GM12878 (cell line): ENCODE measurements around the gene PRR14L. TPM values are rescaled to one million over a fixed set of nuclear protein-coding genes. Genes with fewer than 3 reads are reported as not detected.
A peak's percentile ranks its signal among the peaks of the same experiment; 100 is the strongest.

Experiments used
- ATAC-seq: fragments of 200-7000 bp; cut with Tn5 transposase; 3 replicates; pipeline ENCODE4 v1.9.1; 2020; ENCODE audit warnings: mild to moderate bottlenecking, moderate library complexity
- BruUV-seq: library from RNA; stranded (reverse); fragments of 400-500 nt; replicated peaks from 2 replicates; lab custom pipeline; 2021; lab: Mats Ljungman, UMichigan
- CTCF ChIA-PET: fragments of 300-600 bp; sonication (Branson Sonifier 250); formaldehyde crosslinking; extraction: SDS; loops from one replicate; lab custom pipeline; 2021; ENCODE audit warnings: inconsistent platforms; lab: Yijun Ruan, JAX
- POLR2A ChIA-PET: fragments of 350-600 bp; formaldehyde crosslinking; extraction: SDS; loops from one replicate; lab custom pipeline; 2021; ENCODE audit warnings: inconsistent platforms; lab: Charles Lee
- RAD21 ChIA-PET: fragments of 300-600 bp; sonication (Branson Sonifier 250); formaldehyde crosslinking; loops from one replicate; lab custom pipeline; 2023; ENCODE audit warnings: antibody characterized with exemption; ENCODE audit not compliant: unreplicated experiment; lab: Charles Lee
- SMC1A ChIA-PET: fragments of 300-600 bp; sonication (Branson Sonifier 250); formaldehyde crosslinking; loops from one replicate; lab custom pipeline; 2023; ENCODE audit not compliant: unreplicated experiment, uncharacterized antibody; lab: Charles Lee
- DNase-seq: peaks from one replicate; pipeline ENCODE4 v3.0.0-alpha.2; 2011; ENCODE audit warnings: low read depth, low spot score
- FAIRE-seq: peaks from 3 replicates; lab custom pipeline; 2011; peaks lifted over from hg19 to GRCh38; lab: Jason Lieb, UNC
- H2AFZ ChIP-seq: 2 replicates; pipeline ENCODE4 v1.6.0; 2011; ENCODE audit warnings: low read depth, low read length, control low read depth; ENCODE audit not compliant: control insufficient read depth
- H3K27ac ChIP-seq: 2 replicates; pipeline ENCODE4 v1.5.1; 2011; ENCODE audit warnings: control low read depth; ENCODE audit not compliant: control insufficient read depth, insufficient read depth
- H3K27me3 ChIP-seq, 2 experiments: replicated peaks in 1 of 2; 2 replicates each; pipeline versions ENCODE4 v1.6.0 to v1.6.1; 2011; ENCODE audit warnings: low read length in 1 of 2; ENCODE audit not compliant: control insufficient read depth in 2 of 2, insufficient read depth in 2 of 2
- H3K36me3 ChIP-seq, 2 experiments: 2 replicates each; pipeline ENCODE4 v1.5.1; 2011; ENCODE audit warnings: low read length in 1 of 2; ENCODE audit not compliant: control insufficient read depth in 2 of 2, insufficient read depth in 2 of 2
- H3K4me1 ChIP-seq: 2 replicates; pipeline ENCODE4 v1.6.1; 2011; ENCODE audit warnings: mild to moderate bottlenecking, low read length, moderate library complexity, mixed read lengths; ENCODE audit not compliant: control insufficient read depth, insufficient read depth
- H3K4me2 ChIP-seq: 2 replicates; pipeline ENCODE4 v1.6.0; 2011; ENCODE audit warnings: control low read depth; ENCODE audit not compliant: control insufficient read depth, insufficient read depth
- H3K4me3 ChIP-seq: fragments of 200-600 bp; sonication (generic); 2 replicates; pipeline ENCODE4 v1.5.1; 2016
- H3K79me2 ChIP-seq: 2 replicates; pipeline ENCODE4 v1.6.0; 2011; ENCODE audit warnings: low read length; ENCODE audit not compliant: control insufficient read depth, insufficient read depth
- H3K9ac ChIP-seq: 2 replicates; pipeline ENCODE4 v1.8.0; 2011; ENCODE audit warnings: low read length, control low read depth, mixed read lengths; ENCODE audit not compliant: control insufficient read depth, insufficient read depth
- H3K9me3 ChIP-seq: replicated peaks from 3 replicates; pipeline ENCODE4 v1.5.1; 2011; ENCODE audit warnings: mild to moderate bottlenecking, low read length; ENCODE audit not compliant: control insufficient read depth, insufficient read depth
- H4K20me1 ChIP-seq: 2 replicates; pipeline ENCODE4 v1.6.0; 2011; ENCODE audit not compliant: control insufficient read depth, insufficient read depth
- ATF3 ChIP-seq: IDR thresholded peaks from 2 replicates; pipeline ENCODE4 v1.6.1; 2011; ENCODE audit warnings: low read depth, mild to moderate bottlenecking, low read length, moderate library complexity, borderline replicate concordance; ENCODE audit errors: extremely low read depth
- BHLHE40 ChIP-seq, 2 experiments: fragments of 450-650 bp in 1 of 2; IDR thresholded peaks; 2 replicates each; pipeline ENCODE4 v1.6.1; 2011 to 2017; ENCODE audit warnings: low read depth in 2 of 2, borderline replicate concordance in 1 of 2, improper control_type of control experiment in 1 of 2, low read length in 1 of 2, mild to moderate bottlenecking in 1 of 2
- EGR1 ChIP-seq, 2 experiments: IDR thresholded peaks; 1 replicate in 1 of 2; 2 replicates in 1 of 2; pipeline ENCODE4 v1.6.1; 2011 to 2012; ENCODE audit warnings: low read depth in 2 of 2, low read length in 2 of 2, borderline replicate concordance in 1 of 2, mild to moderate bottlenecking in 1 of 2, moderate library complexity in 1 of 2
- GABPA ChIP-seq: IDR thresholded peaks from 2 replicates; pipeline ENCODE4 v1.6.1; 2014; ENCODE audit warnings: antibody characterized with exemption, low read depth, mild to moderate bottlenecking, inconsistent platforms
- IKZF2 ChIP-seq, 2 experiments: fragments of 450-650 bp; IDR thresholded peaks; 2 replicates each; pipeline ENCODE4 v1.6.1; 2017; ENCODE audit warnings: mild to moderate bottlenecking in 2 of 2, moderate library complexity in 2 of 2
- KLF5 ChIP-seq: fragments of 450-650 bp; IDR thresholded peaks from 2 replicates; pipeline ENCODE4 v1.6.1; 2014; ENCODE audit warnings: mild to moderate bottlenecking; ENCODE audit not compliant: partially characterized antibody
- LARP7 ChIP-seq: fragments of 450-650 bp; IDR thresholded peaks from 2 replicates; pipeline ENCODE4 v1.6.1; 2017; ENCODE audit warnings: mild to moderate bottlenecking
- MYC ChIP-seq: IDR thresholded peaks from 2 replicates; pipeline ENCODE4 v1.6.1; 2011; ENCODE audit warnings: mild to moderate bottlenecking, low read length, moderate library complexity, inconsistent platforms; ENCODE audit not compliant: insufficient read depth, insufficient replicate concordance, insufficient read length, severe bottlenecking
- NBN ChIP-seq: fragments of 450-650 bp; IDR thresholded peaks from 2 replicates; pipeline ENCODE4 v1.6.1; 2016
- NFIC ChIP-seq: IDR thresholded peaks from 2 replicates; pipeline ENCODE4 v1.6.1; 2012; ENCODE audit warnings: low read depth, mild to moderate bottlenecking, inconsistent platforms, low read length, moderate library complexity
- NR2C1 ChIP-seq: fragments of 450-650 bp; IDR thresholded peaks from 2 replicates; pipeline ENCODE4 v1.6.1; 2017; ENCODE audit warnings: antibody characterized with exemption, mild to moderate bottlenecking, moderate library complexity
- NRF1 ChIP-seq: conservative IDR thresholded peaks from 2 replicates; pipeline ENCODE4 v1.6.1; 2011; ENCODE audit warnings: mild to moderate bottlenecking, low read depth, low read length, improper control_type of control experiment
- PAX5 ChIP-seq: IDR thresholded peaks from 2 replicates; pipeline ENCODE4 v1.6.1; 2011; ENCODE audit warnings: low read depth, low read length, borderline replicate concordance
- PAX8 ChIP-seq: fragments of 450-650 bp; IDR thresholded peaks from 2 replicates; pipeline ENCODE4 v1.6.1; 2017; ENCODE audit warnings: mild to moderate bottlenecking, moderate library complexity
- RAD51 ChIP-seq: fragments of 450-650 bp; IDR thresholded peaks from 2 replicates; pipeline ENCODE4 v1.6.1; 2016; ENCODE audit warnings: moderate library complexity, mild to moderate bottlenecking, inconsistent platforms
- RELB ChIP-seq: fragments of 450-650 bp; IDR thresholded peaks from 2 replicates; pipeline ENCODE4 v1.6.1; 2017; ENCODE audit warnings: low read depth, mild to moderate bottlenecking, moderate library complexity
- RFX5 ChIP-seq: IDR thresholded peaks from 2 replicates; pipeline ENCODE4 v1.6.1; 2011; ENCODE audit warnings: low read depth, low read length, improper control_type of control experiment
- SMARCA5 ChIP-seq: fragments of 450-650 bp; IDR thresholded peaks from 2 replicates; pipeline ENCODE4 v1.6.1; 2017; ENCODE audit warnings: mild to moderate bottlenecking
- STAT1 ChIP-seq: fragments of 450-650 bp; conservative IDR thresholded peaks from 2 replicates; pipeline ENCODE4 v1.6.1; 2014; ENCODE audit warnings: antibody characterized with exemption, mild to moderate bottlenecking
- TAF1 ChIP-seq: IDR thresholded peaks from 2 replicates; pipeline ENCODE4 v1.6.1; 2011; ENCODE audit warnings: mild to moderate bottlenecking, low read depth, low read length, borderline replicate concordance
- WGBS: methylation state at CpG from one replicate; pipeline ENCODE4 v1.1.6; 2016; ENCODE audit warnings: low lambda C conversion rate; ENCODE audit not compliant: insufficient replicate concordance, insufficient coverage; ENCODE audit errors: missing lambda C conversion rate; 5-methylcytosine and 5-hydroxymethylcytosine counted together
- in situ Hi-C: fragments of 300-500 bp; cut with MboI; formaldehyde crosslinking; loops from 9 replicates; pipeline ENCODE4 v1.14.3; 2018; ENCODE audit warnings: mixed read lengths
- intact Hi-C: fragments of 100-400 bp; cut with micrococcal nuclease; formaldehyde crosslinking; loops from one replicate; pipeline ENCODE4 v1.14.2; 2022; ENCODE audit not compliant: unreplicated experiment
- polyA plus RNA-seq, 11 experiments: library from polyadenylated mRNA; depleted of rRNA in 4 of 11; unstranded in 6 of 11; stranded (reverse) in 5 of 11; fragments of >200 nt; fragmentation: Nextera tagmentation in 4 of 11; fragmentation: Illumina TruSeq in 1 of 11; extraction: Ambion mirVana in 4 of 11; extraction: Trizol in 1 of 11; gene quantifications; 1 replicate in 1 of 11; 2 replicates in 10 of 11; pipeline versions ENCODE4 v1.2.1 to v1.2.3, GENCODE V29; 2011 to 2016; ENCODE audit warnings: inconsistent platforms in 2 of 11, missing spikeins in 2 of 11, low read depth in 1 of 11
- total RNA-seq, 4 experiments: library from RNA; depleted of rRNA in 3 of 4; stranded (reverse); fragments of >200 nt in 3 of 4; fragmentation: Illumina TruSeq in 1 of 4; extraction: Trizol in 1 of 4; gene quantifications; 2 replicates each; pipeline versions ENCODE4 v1.2.1 to v1.2.3, GENCODE V29; 2013 to 2021

PRR14L gene
- total and polyA plus RNA-seq, 10 of the 15 experiments (the other 5 are each of a cell fraction or from before 2014, with no cell fraction given) = 4.2 to 49.0 (median 21.4) TPM

GRCh38 chr22:31661851-31662667 is 87.9 kb downstream of the PRR14L start, which contains the start of gene PISD:
Gene PISD, minus strand, starts transcription at chr22:31662215. Its CDS starts 7 bp downstream, at chr22:31662208.
- BruUV-seq = no TSS peak
- DNase-seq (peak; percentile 89), FAIRE-seq (peak; percentile 90), ATAC-seq (peak; percentile 87)
- Histone ChIP-seq H3K79me2 (peaks cover 33% of the 10 kb centered on the region), H3K9ac (peak within 1 kb of the TSS; percentile 76), H3K9me3 (no peaks in the 10 kb centered on the region), H3K4me1 (peaks cover 12% of the 10 kb centered on the region), H2AFZ (peak within 1 kb of the TSS; percentile 99), H3K4me3 (peak within 1 kb of the TSS; percentile 79), H3K36me3 (no peaks in the 10 kb centered on the region), H4K20me1 (no peaks in the 10 kb centered on the region; the same call in 1 of the 2 replicates), H3K27ac (peak within 1 kb of the TSS; percentile 81), H3K27me3 (no peaks in the 10 kb centered on the region), H3K4me2 (peak within 1 kb of the TSS; percentile 91)
- RAD21 ChIA-PET = interaction anchor here (0.6 to 2.8 kb wide), 17 partner anchors 9 to 308 kb away, joined by 3 to 49 read pairs (median 4); partner anchors contain the start of gene DEPDC5
- CTCF ChIA-PET = interaction anchor here (0.6 to 9.1 kb wide), 19 partner anchors 9 to 418 kb away, joined by 3 to 140 read pairs (median 4); no protein-coding TSS in a partner anchor
- under 1% methylated on average over 52 of the region's 52 CpGs for WGBS
- intact Hi-C loops = loop anchor here (2.0 to 10.0 kb wide), 2 partner anchors 15 to 93 kb away; partner anchors contain the start of genes DEPDC5 and PRR14L
- SMC1A ChIA-PET = interaction anchor here (0.7 to 10.8 kb wide), 21 partner anchors 9 to 308 kb away, joined by 3 to 99 read pairs (median 3); partner anchors contain the start of genes PRR14L and YWHAH
- POLR2A ChIA-PET = interaction anchor here (0.5 to 1.9 kb wide), 14 partner anchors 9 to 291 kb away, joined by 3 to 28 read pairs (median 4); partner anchors contain the start of gene DEPDC5
- in situ Hi-C loops = loop anchor here (5.0 to 10.0 kb wide), 2 partner anchors 285 to 413 kb away; no protein-coding TSS in a partner anchor
- peak in 1 of 2 experiments; percentile 13; a peak in 1 of 3 replicates for TF ChIP-seq EGR1 (IDR thresholded peaks at IDR 0.05; ENCODE audit: borderline replicate concordance in 1 of 2, low read depth in 2 of 2, low read length in 2 of 2)
- TF ChIP-seq RFX5 = peak; percentile 84
- no peak for TF ChIP-seq PAX8
- TF ChIP-seq KLF5 = peak; percentile 51
- TF ChIP-seq IKZF2 (IDR thresholded peaks at IDR 0.05) = peak in 1 of 2 experiments; percentile 24; a peak in 1 of 4 replicates
- no peak for TF ChIP-seq NFIC
- peak; percentile 4; the same call in 1 of the 2 replicates for TF ChIP-seq PAX5
- peak; percentile 65 to 85; a peak in 3 of 4 replicates for TF ChIP-seq BHLHE40 (IDR thresholded peaks at IDR 0.05; ENCODE audit: borderline replicate concordance in 1 of 2, low read depth in 2 of 2, low read length in 1 of 2)
- TF ChIP-seq STAT1 = peak; percentile 46; the same call in 1 of the 2 replicates
- TF ChIP-seq MYC = peak; percentile 47
- peak; percentile 16; the same call in 1 of the 2 replicates for TF ChIP-seq SMARCA5
- no peak for TF ChIP-seq NRF1
- TF ChIP-seq LARP7 = peak; percentile 72
- TF ChIP-seq TAF1 = peak; percentile 78
- TF ChIP-seq GABPA = no peak
- peak; percentile 94 for TF ChIP-seq NBN
- peak; percentile 98 for TF ChIP-seq RELB
- TF ChIP-seq ATF3 = peak; percentile 70; the same call in 1 of the 2 replicates
- no peak for TF ChIP-seq RAD51
- TF ChIP-seq NR2C1 = peak; percentile 36
